OCI-LY1 (cell line): ENCODE results near the gene AQP1.

Experiments
- EZH2 ChIP-seq: fragments of 200-600 bp; sonication (generic), shearing (Covaris generic); IDR thresholded peaks from 2 replicates; pipeline ENCODE4 v1.8.0; 2017; ENCODE audit warnings: borderline replicate concordance, mixed run types, mild to moderate bottlenecking, antibody characterized with exemption, low read length, moderate library complexity, mixed read lengths
- TF ChIP-seq, protein P1 (sequence below): fragments of 200-600 bp; sonication (generic), shearing (Covaris generic); IDR thresholded peaks from 2 replicates; pipeline ENCODE4 v1.5.1; 2017; ENCODE audit warnings: mild to moderate bottlenecking, antibody characterized with exemption, low read length, moderate library complexity, mixed read lengths

DNA sequence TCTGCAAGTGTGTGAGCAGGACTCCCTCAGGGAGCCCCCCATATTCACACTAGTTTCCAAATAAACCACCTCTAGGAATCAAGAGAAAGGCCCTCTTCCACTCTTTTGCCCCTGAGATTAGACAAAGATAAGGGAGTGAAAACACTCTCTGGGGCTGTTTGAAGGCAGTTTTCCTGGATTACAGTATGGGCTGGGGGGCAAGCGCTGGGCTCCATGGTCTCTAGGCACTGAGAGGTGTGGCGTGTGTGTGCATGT, 1.0 kb downstream of the AQP1 start:
- TF ChIP-seq, protein P1, sequence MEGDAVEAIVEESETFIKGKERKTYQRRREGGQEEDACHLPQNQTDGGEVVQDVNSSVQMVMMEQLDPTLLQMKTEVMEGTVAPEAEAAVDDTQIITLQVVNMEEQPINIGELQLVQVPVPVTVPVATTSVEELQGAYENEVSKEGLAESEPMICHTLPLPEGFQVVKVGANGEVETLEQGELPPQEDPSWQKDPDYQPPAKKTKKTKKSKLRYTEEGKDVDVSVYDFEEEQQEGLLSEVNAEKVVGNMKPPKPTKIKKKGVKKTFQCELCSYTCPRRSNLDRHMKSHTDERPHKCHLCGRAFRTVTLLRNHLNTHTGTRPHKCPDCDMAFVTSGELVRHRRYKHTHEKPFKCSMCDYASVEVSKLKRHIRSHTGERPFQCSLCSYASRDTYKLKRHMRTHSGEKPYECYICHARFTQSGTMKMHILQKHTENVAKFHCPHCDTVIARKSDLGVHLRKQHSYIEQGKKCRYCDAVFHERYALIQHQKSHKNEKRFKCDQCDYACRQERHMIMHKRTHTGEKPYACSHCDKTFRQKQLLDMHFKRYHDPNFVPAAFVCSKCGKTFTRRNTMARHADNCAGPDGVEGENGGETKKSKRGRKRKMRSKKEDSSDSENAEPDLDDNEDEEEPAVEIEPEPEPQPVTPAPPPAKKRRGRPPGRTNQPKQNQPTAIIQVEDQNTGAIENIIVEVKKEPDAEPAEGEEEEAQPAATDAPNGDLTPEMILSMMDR: no peak
- TF ChIP-seq EZH2: no peak
